ENCODE results near the gene HDAC9. TPM values are rescaled to one million over a fixed set of nuclear protein-coding genes. Genes with fewer than 3 reads are reported as not detected.

Gene HDAC9
- total RNA-seq, 1 experiment from 2014 or later: 14.7 TPM

- Histone ChIP-seq H3K4me2 (no peak overlapping the region), H3K4me3 (no peak overlapping the region), H3K9me3 (ENCODE audit: insufficient read depth, low read depth) (0 out of 2 replicates have a peak, but pooled peaks cover 7% of the 10 kb centered on the region), H3K4me1 (replicated peaks; ENCODE audit: insufficient read depth) (peaks cover 37% of the 10 kb centered on the region), H3K27me3 (ENCODE audit: insufficient read depth, low read depth) (no peaks in the 10 kb centered on the region), H2AFZ (no peak overlapping the region), H3K79me2 (ENCODE audit: low read depth) (no peaks in the 10 kb centered on the region), H3K27ac (no peak overlapping the region), H3K36me3 (ENCODE audit: low read depth) (no peaks in the 10 kb centered on the region), H3K9me2 (ENCODE audit: insufficient read depth) (no peaks in the 10 kb centered on the region), H4K20me1 (ENCODE audit: insufficient read depth) (no peaks in the 10 kb centered on the region), H3F3A (ENCODE audit: insufficient read depth, low read depth) (peaks cover 8% of the 10 kb centered on the region; the same call in 1 of the 2 replicates)
- ChIA-PET POLR2A (ENCODE audit: unreplicated experiment) (interaction anchor here (0.6 kb wide), 1 partner anchor 8 kb away, joined by 5 read pairs; no protein-coding TSS in a partner anchor), CTCF (no interaction called here)
- BruUV-seq (replicated peaks): no TSS peak
- intact Hi-C loops (cut with micrococcal nuclease; ENCODE audit: unreplicated experiment): loop anchor here (5.0 kb wide), 1 partner anchor 223 kb away; no protein-coding TSS in a partner anchor
- no peak for DNase-seq
- TF ChIP-seq EZH2 (IDR thresholded peaks at IDR 0.05; ENCODE audit: low read depth) (no peak), CTCF (conservative IDR thresholded peaks at IDR 0.05) (no peak)
These were observed 479.7 kb downstream of the HDAC9 start for GRCh38 chr7:18975276-18975675.

- H3K27me3 ChIP-seq (ENCODE audit: insufficient read depth, low read depth): no peaks in the 10 kb centered on the region
- TF ChIP-seq CTCF (conservative IDR thresholded peaks at IDR 0.05): no peak
- TF ChIP-seq EZH2 (IDR thresholded peaks at IDR 0.05; ENCODE audit: low read depth): no peak
- no peaks in the 10 kb centered on the region for H3K9me2 ChIP-seq (ENCODE audit: insufficient read depth)
- no peak overlapping the region for H3K4me3 ChIP-seq
- H4K20me1 ChIP-seq (ENCODE audit: insufficient read depth): no peaks in the 10 kb centered on the region
- no peak overlapping the region for H3K4me2 ChIP-seq
- intact Hi-C loops (cut with micrococcal nuclease; ENCODE audit: unreplicated experiment): loop anchor here (5.0 kb wide), 1 partner anchor 223 kb away; no protein-coding TSS in a partner anchor
- H3F3A ChIP-seq (ENCODE audit: insufficient read depth, low read depth): peaks cover 8% of the 10 kb centered on the region; the same call in 1 of the 2 replicates
- ChIA-PET POLR2A (ENCODE audit: unreplicated experiment) (no interaction called here), CTCF (no interaction called here)
- no peak overlapping the region for H2AFZ ChIP-seq
- no TSS peak for BruUV-seq (replicated peaks)
- H3K36me3 ChIP-seq (ENCODE audit: low read depth): no peaks in the 10 kb centered on the region
- H3K4me1 ChIP-seq (replicated peaks; ENCODE audit: insufficient read depth): peaks cover 37% of the 10 kb centered on the region
- 0 out of 2 replicates have a peak, but pooled peaks cover 7% of the 10 kb centered on the region for H3K9me3 ChIP-seq (ENCODE audit: insufficient read depth, low read depth)
- no peak overlapping the region for H3K27ac ChIP-seq
- no peak for DNase-seq
- H3K79me2 ChIP-seq (ENCODE audit: low read depth): no peaks in the 10 kb centered on the region
These were observed 480.2 kb downstream of the HDAC9 start for GRCh38 chr7:18975689-18976280.

GRCh38 chr7:18976715-18977471 is 481.3 kb downstream of the HDAC9 start:
- H3K4me1 ChIP-seq (replicated peaks; ENCODE audit: insufficient read depth): peaks cover 37% of the 10 kb centered on the region

More at GRCh38 chr7:18976715-18977471, 481.3 kb downstream of the HDAC9 start:
- no peaks in the 10 kb centered on the region for H3K36me3 ChIP-seq (ENCODE audit: low read depth)
- intact Hi-C loops (cut with micrococcal nuclease; ENCODE audit: unreplicated experiment): loop anchor here (5.0 kb wide), 1 partner anchor 225 kb away; no protein-coding TSS in a partner anchor
- BruUV-seq (replicated peaks): no TSS peak
- peaks cover 8% of the 10 kb centered on the region; the same call in 1 of the 2 replicates for H3F3A ChIP-seq (ENCODE audit: insufficient read depth, low read depth)
- no peak for DNase-seq
- no peak overlapping the region for H3K27ac ChIP-seq
- ChIA-PET CTCF (no interaction called here), POLR2A (ENCODE audit: unreplicated experiment) (no interaction called here)
- no peak for TF ChIP-seq CTCF (conservative IDR thresholded peaks at IDR 0.05)
- TF ChIP-seq EZH2 (IDR thresholded peaks at IDR 0.05; ENCODE audit: low read depth): no peak
- H3K4me2 ChIP-seq: no peak overlapping the region
- H4K20me1 ChIP-seq (ENCODE audit: insufficient read depth): no peaks in the 10 kb centered on the region
- H3K9me3 ChIP-seq (ENCODE audit: insufficient read depth, low read depth): 0 out of 2 replicates have a peak, but pooled peaks cover 3% of the 10 kb centered on the region
- no peak overlapping the region for H2AFZ ChIP-seq
- H3K79me2 ChIP-seq (ENCODE audit: low read depth): no peaks in the 10 kb centered on the region
- H3K27me3 ChIP-seq (ENCODE audit: insufficient read depth, low read depth): no peaks in the 10 kb centered on the region
- no peaks in the 10 kb centered on the region for H3K9me2 ChIP-seq (ENCODE audit: insufficient read depth)
- no peak overlapping the region for H3K4me3 ChIP-seq

Data from PC-9 (cell line).